ENCODE results near the gene ZNF143.

DNA sequence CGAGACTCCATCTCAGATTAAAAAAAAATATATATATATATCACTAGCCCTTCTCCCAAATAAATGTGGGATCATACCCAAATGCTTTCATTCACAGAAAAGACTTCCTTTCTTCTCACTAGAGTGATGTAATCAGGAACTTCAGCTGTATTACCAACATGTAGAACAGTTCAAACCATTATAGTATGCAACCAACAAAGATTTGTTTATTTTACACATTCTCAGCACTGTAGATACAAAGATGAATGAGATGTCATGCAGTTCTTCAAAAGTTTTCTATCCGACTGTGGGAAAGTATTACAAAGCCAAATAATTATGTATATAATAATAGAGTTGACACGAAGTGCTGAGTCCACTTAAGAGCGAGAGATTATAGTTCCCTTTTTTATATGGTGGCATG is 22.2 kb upstream of the ZNF143 start:
- TF ChIP-seq, protein P1, sequence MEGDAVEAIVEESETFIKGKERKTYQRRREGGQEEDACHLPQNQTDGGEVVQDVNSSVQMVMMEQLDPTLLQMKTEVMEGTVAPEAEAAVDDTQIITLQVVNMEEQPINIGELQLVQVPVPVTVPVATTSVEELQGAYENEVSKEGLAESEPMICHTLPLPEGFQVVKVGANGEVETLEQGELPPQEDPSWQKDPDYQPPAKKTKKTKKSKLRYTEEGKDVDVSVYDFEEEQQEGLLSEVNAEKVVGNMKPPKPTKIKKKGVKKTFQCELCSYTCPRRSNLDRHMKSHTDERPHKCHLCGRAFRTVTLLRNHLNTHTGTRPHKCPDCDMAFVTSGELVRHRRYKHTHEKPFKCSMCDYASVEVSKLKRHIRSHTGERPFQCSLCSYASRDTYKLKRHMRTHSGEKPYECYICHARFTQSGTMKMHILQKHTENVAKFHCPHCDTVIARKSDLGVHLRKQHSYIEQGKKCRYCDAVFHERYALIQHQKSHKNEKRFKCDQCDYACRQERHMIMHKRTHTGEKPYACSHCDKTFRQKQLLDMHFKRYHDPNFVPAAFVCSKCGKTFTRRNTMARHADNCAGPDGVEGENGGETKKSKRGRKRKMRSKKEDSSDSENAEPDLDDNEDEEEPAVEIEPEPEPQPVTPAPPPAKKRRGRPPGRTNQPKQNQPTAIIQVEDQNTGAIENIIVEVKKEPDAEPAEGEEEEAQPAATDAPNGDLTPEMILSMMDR (IDR thresholded peaks at IDR 0.05; ENCODE audit: insufficient read depth, low read depth, low read length): no peak
- no peak for TF ChIP-seq EZH2 (IDR thresholded peaks at IDR 0.05; ENCODE audit: insufficient read depth, low read length)
